Osteoblast (primary cell): ENCODE measurements around the gene HS2ST1. TPM values are rescaled to one million over a fixed set of nuclear protein-coding genes. Genes with fewer than 3 reads are reported as not detected.

Experiments
- DNase-seq: peaks from one replicate; pipeline ENCODE4 v3.0.0; 2011; ENCODE audit warnings: low spot score, mixed read lengths; ENCODE audit not compliant: insufficient read length; ENCODE audit errors: missing footprints
- H2AFZ ChIP-seq: 2 replicates; pipeline ENCODE4 v1.6.0; 2011; ENCODE audit warnings: mild to moderate bottlenecking, low read length
- H3K27ac ChIP-seq: 2 replicates; pipeline ENCODE4 v1.5.1; 2011; ENCODE audit warnings: mild to moderate bottlenecking, low read depth, low read length, moderate library complexity
- H3K27me3 ChIP-seq: 2 replicates; pipeline ENCODE4 v1.6.0; 2012; ENCODE audit warnings: mild to moderate bottlenecking, control low read depth, inconsistent platforms, low read length, moderate library complexity; ENCODE audit not compliant: insufficient read depth
- H3K36me3 ChIP-seq: 2 replicates; pipeline ENCODE4 v1.5.1; 2011; ENCODE audit warnings: mild to moderate bottlenecking, low read length, control low read depth, moderate library complexity; ENCODE audit not compliant: insufficient read depth
- H3K4me1 ChIP-seq: 2 replicates; pipeline ENCODE4 v1.5.1; 2011; ENCODE audit warnings: mild to moderate bottlenecking, low read length, control low read depth, moderate library complexity; ENCODE audit not compliant: insufficient read depth
- H3K4me2 ChIP-seq: 2 replicates; pipeline ENCODE4 v1.6.0; 2011; ENCODE audit warnings: mild to moderate bottlenecking, low read length; ENCODE audit not compliant: insufficient read depth
- H3K4me3 ChIP-seq: fragments of 200-600 bp; sonication (generic); 3 replicates; pipeline ENCODE4 v1.5.1; 2012; ENCODE audit warnings: mild to moderate bottlenecking, low read length, inconsistent platforms; ENCODE audit not compliant: insufficient read depth
- H3K79me2 ChIP-seq: 2 replicates; pipeline ENCODE4 v1.6.0; 2012; ENCODE audit warnings: mild to moderate bottlenecking, low read length, control low read depth, inconsistent platforms; ENCODE audit not compliant: insufficient read depth
- H3K9me3 ChIP-seq: 2 replicates; pipeline ENCODE4 v1.5.1; 2011; ENCODE audit warnings: low read depth, low read length, control low read depth
- H4K20me1 ChIP-seq: 2 replicates; pipeline ENCODE4 v1.6.0; 2012; ENCODE audit warnings: mild to moderate bottlenecking, low read length, control low read depth; ENCODE audit not compliant: insufficient read depth
- total RNA-seq: library from RNA; depleted of rRNA; stranded (reverse); fragments of >200 nt; gene quantifications from 2 replicates; pipeline ENCODE4 v1.2.3, GENCODE V29; 2012
- TF ChIP-seq, protein P1 (sequence below): IDR thresholded peaks from 2 replicates; pipeline ENCODE4 v1.5.1; 2011; ENCODE audit warnings: mild to moderate bottlenecking, low read depth, low read length, moderate library complexity; ENCODE audit errors: extremely low read depth

Gene HS2ST1
- total RNA-seq, 1 donor: 20.3 TPM

DNA sequence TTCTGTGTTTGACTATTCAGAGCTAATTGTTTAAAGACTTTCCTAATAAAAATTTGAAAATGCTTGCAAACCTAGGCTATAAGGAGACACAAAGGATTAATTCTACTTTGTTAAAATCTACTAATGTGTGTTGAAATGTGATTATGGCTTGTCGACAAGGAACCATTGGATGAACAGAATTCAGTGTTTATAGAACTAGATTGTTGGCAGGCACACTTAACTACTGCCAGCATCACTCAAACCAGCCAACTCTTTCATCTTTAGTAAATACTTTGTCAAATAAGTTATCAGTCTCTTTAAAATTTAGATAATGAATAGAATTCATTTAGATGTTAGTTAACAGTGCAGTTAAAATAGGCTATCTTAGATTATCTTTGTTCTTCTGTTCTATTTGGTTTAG lies 27.6 kb downstream of the HS2ST1 start:
- Histone ChIP-seq H3K27ac (no peak overlapping the region), H3K4me2 (no peak overlapping the region), H3K4me1 (no peaks in the 10 kb centered on the region), H3K9me3 (no peaks in the 10 kb centered on the region), H3K27me3 (no peaks in the 10 kb centered on the region), H3K4me3 (no peak overlapping the region), H3K79me2 (peaks cover 21% of the 10 kb centered on the region), H2AFZ (no peak overlapping the region), H3K36me3 (no peaks in the 10 kb centered on the region), H4K20me1 (peaks cover 7% of the 10 kb centered on the region)
- TF ChIP-seq, protein P1, sequence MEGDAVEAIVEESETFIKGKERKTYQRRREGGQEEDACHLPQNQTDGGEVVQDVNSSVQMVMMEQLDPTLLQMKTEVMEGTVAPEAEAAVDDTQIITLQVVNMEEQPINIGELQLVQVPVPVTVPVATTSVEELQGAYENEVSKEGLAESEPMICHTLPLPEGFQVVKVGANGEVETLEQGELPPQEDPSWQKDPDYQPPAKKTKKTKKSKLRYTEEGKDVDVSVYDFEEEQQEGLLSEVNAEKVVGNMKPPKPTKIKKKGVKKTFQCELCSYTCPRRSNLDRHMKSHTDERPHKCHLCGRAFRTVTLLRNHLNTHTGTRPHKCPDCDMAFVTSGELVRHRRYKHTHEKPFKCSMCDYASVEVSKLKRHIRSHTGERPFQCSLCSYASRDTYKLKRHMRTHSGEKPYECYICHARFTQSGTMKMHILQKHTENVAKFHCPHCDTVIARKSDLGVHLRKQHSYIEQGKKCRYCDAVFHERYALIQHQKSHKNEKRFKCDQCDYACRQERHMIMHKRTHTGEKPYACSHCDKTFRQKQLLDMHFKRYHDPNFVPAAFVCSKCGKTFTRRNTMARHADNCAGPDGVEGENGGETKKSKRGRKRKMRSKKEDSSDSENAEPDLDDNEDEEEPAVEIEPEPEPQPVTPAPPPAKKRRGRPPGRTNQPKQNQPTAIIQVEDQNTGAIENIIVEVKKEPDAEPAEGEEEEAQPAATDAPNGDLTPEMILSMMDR: no peak
- DNase-seq: no peak

GRCh38 chr1:86942743-86943142 lies 28.3 kb downstream of the HS2ST1 start:
- Histone ChIP-seq H3K4me1 (no peaks in the 10 kb centered on the region), H3K4me2 (no peak overlapping the region), H3K27ac (no peak overlapping the region), H3K27me3 (no peaks in the 10 kb centered on the region), H3K9me3 (no peaks in the 10 kb centered on the region), H3K36me3 (no peaks in the 10 kb centered on the region), H4K20me1 (peaks cover 7% of the 10 kb centered on the region), H3K4me3 (no peak overlapping the region), H3K79me2 (peaks cover 23% of the 10 kb centered on the region), H2AFZ (no peak overlapping the region)
- DNase-seq: no peak
- TF ChIP-seq, protein P1: no peak

DNA sequence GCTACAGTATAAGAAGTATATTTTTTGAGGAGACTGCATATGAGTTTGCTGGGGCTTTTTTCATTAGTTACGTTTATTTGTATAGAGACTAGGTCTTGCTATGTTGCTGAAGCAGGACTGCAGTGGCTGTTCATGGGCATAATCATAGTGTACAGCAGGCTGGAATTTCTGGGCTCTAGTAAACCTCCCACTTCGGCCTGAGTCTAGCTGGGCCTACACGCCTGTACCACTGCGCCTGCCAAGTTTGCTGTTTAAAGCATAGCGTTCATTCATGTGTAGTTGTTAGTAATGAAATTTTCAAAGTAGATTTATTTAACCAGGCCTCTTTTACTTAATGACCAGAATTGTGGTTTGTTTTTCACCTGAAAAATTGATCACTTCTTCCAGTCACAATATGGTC lies 33.8 kb downstream of the HS2ST1 start:
- Histone ChIP-seq H2AFZ (no peak overlapping the region), H3K36me3 (no peaks in the 10 kb centered on the region), H3K79me2 (peaks cover 7% of the 10 kb centered on the region), H3K27ac (no peak overlapping the region), H3K9me3 (no peaks in the 10 kb centered on the region), H3K4me1 (peaks cover 3% of the 10 kb centered on the region), H3K27me3 (no peaks in the 10 kb centered on the region), H3K4me3 (no peak overlapping the region), H4K20me1 (peaks cover 3% of the 10 kb centered on the region), H3K4me2 (no peak overlapping the region)
- TF ChIP-seq, protein P1: no peak
- no peak for DNase-seq

- TF ChIP-seq, protein P1: no peak
- Histone ChIP-seq H3K9me3 (no peaks in the 10 kb centered on the region), H4K20me1 (peaks cover 5% of the 10 kb centered on the region), H3K27me3 (no peaks in the 10 kb centered on the region), H3K36me3 (no peaks in the 10 kb centered on the region), H3K79me2 (peaks cover 8% of the 10 kb centered on the region), H3K4me1 (peaks cover 3% of the 10 kb centered on the region), H3K4me3 (no peak overlapping the region), H3K27ac (no peak overlapping the region), H2AFZ (no peak overlapping the region), H3K4me2 (no peak overlapping the region)
- no peak for DNase-seq
These were observed 36.4 kb downstream of the HS2ST1 start for GRCh38 chr1:86950712-86951419.
